Measurements from ENCODE around the gene CCDC7.
"Not testable (repeated sequence)": the region's sequence is repeated elsewhere in the genome, so short reads cannot be mapped to it uniquely, and the experiment has no call there.

CCDC7 gene

DNA sequence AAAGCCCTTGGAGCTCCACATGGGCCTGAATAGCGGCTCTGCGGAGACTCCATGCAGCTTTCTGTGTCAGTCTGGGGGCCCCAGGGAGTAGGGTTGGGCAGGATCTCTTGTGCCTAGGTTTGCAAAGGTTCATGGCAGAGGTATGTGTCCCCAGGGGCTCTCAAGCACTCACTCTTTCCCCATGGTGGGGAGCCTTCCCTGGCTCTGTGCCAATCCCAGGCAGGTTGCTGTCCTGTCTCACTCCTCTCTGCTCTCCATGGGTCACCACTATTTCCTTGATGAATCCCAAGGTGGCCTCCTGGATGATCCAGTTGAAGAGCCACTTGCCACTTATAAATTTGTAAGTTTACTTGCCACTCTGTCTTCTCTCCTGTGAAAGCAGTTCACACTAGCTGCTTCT is 238.4 kb downstream of the CCDC7 start:
- ChIA-PET CTCF (no interaction called here), POLR2A (no interaction called here)
- DNase-seq (ENCODE audit: extremely low spot score) = no peak
- TF ChIP-seq, protein P1, sequence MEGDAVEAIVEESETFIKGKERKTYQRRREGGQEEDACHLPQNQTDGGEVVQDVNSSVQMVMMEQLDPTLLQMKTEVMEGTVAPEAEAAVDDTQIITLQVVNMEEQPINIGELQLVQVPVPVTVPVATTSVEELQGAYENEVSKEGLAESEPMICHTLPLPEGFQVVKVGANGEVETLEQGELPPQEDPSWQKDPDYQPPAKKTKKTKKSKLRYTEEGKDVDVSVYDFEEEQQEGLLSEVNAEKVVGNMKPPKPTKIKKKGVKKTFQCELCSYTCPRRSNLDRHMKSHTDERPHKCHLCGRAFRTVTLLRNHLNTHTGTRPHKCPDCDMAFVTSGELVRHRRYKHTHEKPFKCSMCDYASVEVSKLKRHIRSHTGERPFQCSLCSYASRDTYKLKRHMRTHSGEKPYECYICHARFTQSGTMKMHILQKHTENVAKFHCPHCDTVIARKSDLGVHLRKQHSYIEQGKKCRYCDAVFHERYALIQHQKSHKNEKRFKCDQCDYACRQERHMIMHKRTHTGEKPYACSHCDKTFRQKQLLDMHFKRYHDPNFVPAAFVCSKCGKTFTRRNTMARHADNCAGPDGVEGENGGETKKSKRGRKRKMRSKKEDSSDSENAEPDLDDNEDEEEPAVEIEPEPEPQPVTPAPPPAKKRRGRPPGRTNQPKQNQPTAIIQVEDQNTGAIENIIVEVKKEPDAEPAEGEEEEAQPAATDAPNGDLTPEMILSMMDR (IDR thresholded peaks at IDR 0.05; ENCODE audit: control extremely low read depth, extremely low read depth, low read depth, missing control alignments) = no peak

DNA sequence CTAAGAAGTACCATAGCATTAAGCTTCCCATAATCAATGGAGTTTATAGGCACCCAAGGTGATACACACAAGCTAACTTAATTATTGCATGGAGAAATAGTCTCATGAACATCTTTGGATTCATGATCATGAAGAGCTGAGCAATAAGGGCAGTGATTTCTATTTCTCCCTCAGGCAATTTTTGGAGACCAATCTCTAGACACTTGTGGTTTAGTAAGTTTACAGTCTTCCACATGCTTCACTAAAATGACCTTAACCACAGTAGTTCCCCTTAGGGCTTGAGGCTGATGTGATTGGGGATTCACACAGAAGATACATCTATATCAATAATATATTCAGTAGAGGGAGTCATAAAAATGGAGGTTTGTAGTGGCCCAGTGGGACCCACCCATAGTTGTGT is 241.2 kb downstream of the CCDC7 start:
- no peak for DNase-seq (ENCODE audit: extremely low spot score)
- ChIA-PET CTCF (no interaction called here), POLR2A (no interaction called here)
- TF ChIP-seq, protein P1 (IDR thresholded peaks at IDR 0.05; ENCODE audit: control extremely low read depth, extremely low read depth, low read depth, missing control alignments) = no peak

DNA sequence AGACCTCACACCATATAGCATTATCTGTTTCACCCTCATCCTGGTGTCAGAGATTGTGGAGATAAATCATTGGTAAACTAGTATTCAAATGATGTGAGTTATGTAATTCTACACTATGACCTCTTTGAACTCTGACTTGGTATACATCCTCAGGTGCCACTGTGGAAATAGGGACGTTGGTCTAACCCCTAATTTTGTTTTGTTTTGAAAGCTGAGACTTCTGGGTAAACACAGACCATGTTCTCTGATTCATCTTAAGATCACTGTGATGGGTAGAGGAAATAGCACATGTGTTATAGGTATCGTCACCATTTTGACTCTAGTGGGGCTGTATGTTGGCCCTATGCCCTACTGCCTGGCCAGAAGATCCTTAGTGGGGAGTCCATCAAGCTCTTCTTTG is 241.6 kb downstream of the CCDC7 start:
- CTCF ChIA-PET = no interaction called here
- TF ChIP-seq, protein P1 (IDR thresholded peaks at IDR 0.05; ENCODE audit: control extremely low read depth, extremely low read depth, low read depth, missing control alignments) = no peak
- POLR2A ChIA-PET = no interaction called here
- no peak for DNase-seq (ENCODE audit: extremely low spot score)

DNA sequence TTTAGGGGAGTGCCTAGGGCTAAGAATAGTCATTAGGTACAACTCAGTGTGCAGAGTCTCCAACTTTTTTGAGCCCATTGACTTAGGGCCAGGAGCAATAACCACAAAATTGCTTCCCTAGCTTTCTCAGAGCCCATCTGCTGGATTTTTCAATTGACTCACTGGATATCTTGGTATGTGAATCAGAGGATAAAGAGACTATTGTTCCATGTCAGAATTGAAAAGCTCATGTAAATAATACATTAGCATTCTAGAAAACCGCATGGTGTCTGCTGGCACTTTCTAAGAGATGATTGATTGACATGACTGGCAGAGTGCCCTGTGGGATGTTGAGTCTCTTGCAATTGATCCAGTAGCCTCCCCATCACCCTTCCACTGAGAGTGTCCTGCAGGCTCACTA is 246.2 kb downstream of the CCDC7 start:
- TF ChIP-seq, protein P1 (IDR thresholded peaks at IDR 0.05; ENCODE audit: control extremely low read depth, extremely low read depth, low read depth, missing control alignments) = no peak
- ChIA-PET POLR2A (no interaction called here), CTCF (no interaction called here)
- DNase-seq (ENCODE audit: extremely low spot score) = no peak

DNA sequence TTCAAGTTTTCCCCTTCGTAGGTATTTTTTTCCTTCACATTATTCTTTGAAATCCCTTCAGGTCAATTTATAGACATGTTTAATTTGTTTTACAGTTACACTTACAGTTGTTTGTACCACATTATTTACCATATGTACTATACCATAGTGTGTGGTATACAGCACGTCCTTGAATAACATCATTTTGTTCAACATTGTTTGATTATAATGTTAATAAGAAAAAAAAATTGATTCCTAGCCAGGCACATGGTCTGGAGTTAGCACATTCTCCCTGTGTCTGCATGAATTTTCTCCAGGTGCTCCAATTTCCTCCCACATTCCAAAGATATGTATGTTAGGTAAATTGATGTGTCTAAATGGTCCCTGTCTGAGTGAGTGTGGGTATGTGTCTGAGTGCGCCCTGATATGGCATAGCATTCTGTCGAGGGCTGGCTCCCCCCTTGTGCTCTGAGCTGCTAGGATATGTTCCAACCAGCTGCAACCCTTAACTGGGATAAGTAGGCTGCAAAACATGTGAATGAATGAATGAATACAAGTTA is 247.6 kb downstream of the CCDC7 start:
- DNase-seq (ENCODE audit: extremely low spot score) = no peak
- ChIA-PET POLR2A (no interaction called here), CTCF (interaction anchor here (1.3 kb wide), 1 partner anchor 18 kb away, joined by 3 read pairs; no protein-coding TSS in a partner anchor)
- TF ChIP-seq, protein P1 (IDR thresholded peaks at IDR 0.05; ENCODE audit: control extremely low read depth, extremely low read depth, low read depth, missing control alignments) = no peak

DNA sequence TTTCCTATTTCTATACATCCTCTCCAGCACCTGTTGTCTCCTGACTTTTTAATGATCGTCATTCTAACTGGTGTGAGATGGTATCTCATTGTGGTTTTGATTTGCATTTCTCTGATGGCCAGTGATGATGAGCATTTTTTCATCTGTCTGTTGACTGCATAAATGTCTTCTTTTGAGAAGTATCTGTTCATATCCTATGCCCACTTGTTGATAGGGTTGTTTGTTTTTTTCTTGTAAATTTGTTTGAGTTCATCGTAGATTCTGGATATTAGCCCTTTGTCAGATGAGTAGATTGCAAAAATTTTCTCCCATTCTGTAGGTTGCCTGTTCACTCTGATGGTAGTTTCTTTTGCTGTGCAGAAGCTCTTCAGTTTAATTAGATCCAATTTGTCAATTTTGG is 253.7 kb downstream of the CCDC7 start:
- DNase-seq (ENCODE audit: extremely low spot score); POLR2A ChIA-PET; CTCF ChIA-PET: not testable (repeated sequence)

DNA sequence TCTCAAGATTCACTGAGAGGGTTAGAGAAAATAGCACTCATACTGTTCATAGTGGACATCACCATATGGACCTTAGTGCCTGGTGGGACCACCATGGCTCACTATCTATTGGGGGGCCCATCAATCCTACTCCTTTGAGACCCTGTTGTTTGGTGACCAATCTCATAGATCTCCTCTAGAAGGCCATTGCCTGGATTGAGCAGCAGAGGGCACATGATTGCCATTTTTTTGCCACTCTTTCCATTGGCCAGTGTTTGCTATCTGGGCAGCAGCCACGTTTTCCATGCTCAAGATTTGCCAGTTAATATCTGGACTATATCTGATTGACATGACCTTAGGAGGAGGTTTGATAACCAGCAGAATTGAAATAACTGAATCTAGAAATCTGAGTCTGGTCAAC is 267.6 kb downstream of the CCDC7 start:
- TF ChIP-seq, protein P1 (IDR thresholded peaks at IDR 0.05; ENCODE audit: control extremely low read depth, extremely low read depth, low read depth, missing control alignments) = no peak
- ChIA-PET POLR2A (no interaction called here), CTCF (no interaction called here)
- no peak for DNase-seq (ENCODE audit: extremely low spot score)
